Measurements from ENCODE around the gene ANKMY2.
A peak's percentile ranks its signal among the peaks of the same experiment; 100 is the strongest.

Gene ANKMY2

DNA sequence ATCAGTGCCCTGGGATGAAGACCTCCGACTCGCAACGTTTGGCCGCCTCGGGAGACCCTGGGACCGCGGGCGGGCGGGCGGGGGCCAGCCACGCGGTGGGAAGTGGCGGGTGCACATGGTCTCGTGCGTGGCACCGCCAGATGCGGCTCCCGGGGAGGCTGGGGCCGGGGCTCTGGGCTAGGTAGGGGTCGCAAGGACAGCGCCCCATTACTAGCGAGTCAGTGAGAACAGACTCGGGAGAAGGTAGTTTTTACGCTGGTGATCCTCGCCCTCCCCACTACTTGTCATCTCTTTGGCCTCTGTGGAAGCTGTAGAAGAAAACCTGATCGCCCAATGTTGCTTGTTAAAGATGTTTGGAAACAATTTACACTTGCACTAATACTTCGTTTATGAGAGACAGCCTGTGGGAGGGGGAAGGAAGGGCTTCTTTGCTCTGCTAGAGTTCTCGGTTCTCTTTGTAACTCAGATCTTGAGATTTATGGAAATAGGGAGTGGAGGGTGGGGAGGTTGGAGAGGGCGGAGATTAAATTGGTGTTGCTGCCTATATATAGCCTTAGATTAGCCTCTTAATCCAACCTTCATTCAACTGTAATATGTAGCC lies 1.0 kb upstream of the ANKMY2 start:
- Histone ChIP-seq H3K4me3 (replicated peaks; ENCODE audit: insufficient read depth, low read length) (peak overlapping the region; percentile 74), H3K27me3 (ENCODE audit: insufficient read depth, poor library complexity, severe bottlenecking) (no peaks in the 10 kb centered on the region), H3K27ac (replicated peaks) (peak overlapping the region; percentile 99)
- no peak for DNase-seq (ENCODE audit: low read depth in 1 of 2, low spot score in 1 of 2)
- TF ChIP-seq, protein P1, sequence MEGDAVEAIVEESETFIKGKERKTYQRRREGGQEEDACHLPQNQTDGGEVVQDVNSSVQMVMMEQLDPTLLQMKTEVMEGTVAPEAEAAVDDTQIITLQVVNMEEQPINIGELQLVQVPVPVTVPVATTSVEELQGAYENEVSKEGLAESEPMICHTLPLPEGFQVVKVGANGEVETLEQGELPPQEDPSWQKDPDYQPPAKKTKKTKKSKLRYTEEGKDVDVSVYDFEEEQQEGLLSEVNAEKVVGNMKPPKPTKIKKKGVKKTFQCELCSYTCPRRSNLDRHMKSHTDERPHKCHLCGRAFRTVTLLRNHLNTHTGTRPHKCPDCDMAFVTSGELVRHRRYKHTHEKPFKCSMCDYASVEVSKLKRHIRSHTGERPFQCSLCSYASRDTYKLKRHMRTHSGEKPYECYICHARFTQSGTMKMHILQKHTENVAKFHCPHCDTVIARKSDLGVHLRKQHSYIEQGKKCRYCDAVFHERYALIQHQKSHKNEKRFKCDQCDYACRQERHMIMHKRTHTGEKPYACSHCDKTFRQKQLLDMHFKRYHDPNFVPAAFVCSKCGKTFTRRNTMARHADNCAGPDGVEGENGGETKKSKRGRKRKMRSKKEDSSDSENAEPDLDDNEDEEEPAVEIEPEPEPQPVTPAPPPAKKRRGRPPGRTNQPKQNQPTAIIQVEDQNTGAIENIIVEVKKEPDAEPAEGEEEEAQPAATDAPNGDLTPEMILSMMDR (IDR thresholded peaks at IDR 0.05; ENCODE audit: insufficient read depth, low read length): no peak
- TF ChIP-seq SPI1 (IDR thresholded peaks at IDR 0.05; ENCODE audit: borderline replicate concordance, low read depth) (no peak), GABPA (IDR thresholded peaks at IDR 0.05; ENCODE audit: low read depth) (no peak), POLR2AphosphoS5 (IDR thresholded peaks at IDR 0.05; ENCODE audit: low read depth) (no peak)
- TF ChIP-seq, protein P2, sequence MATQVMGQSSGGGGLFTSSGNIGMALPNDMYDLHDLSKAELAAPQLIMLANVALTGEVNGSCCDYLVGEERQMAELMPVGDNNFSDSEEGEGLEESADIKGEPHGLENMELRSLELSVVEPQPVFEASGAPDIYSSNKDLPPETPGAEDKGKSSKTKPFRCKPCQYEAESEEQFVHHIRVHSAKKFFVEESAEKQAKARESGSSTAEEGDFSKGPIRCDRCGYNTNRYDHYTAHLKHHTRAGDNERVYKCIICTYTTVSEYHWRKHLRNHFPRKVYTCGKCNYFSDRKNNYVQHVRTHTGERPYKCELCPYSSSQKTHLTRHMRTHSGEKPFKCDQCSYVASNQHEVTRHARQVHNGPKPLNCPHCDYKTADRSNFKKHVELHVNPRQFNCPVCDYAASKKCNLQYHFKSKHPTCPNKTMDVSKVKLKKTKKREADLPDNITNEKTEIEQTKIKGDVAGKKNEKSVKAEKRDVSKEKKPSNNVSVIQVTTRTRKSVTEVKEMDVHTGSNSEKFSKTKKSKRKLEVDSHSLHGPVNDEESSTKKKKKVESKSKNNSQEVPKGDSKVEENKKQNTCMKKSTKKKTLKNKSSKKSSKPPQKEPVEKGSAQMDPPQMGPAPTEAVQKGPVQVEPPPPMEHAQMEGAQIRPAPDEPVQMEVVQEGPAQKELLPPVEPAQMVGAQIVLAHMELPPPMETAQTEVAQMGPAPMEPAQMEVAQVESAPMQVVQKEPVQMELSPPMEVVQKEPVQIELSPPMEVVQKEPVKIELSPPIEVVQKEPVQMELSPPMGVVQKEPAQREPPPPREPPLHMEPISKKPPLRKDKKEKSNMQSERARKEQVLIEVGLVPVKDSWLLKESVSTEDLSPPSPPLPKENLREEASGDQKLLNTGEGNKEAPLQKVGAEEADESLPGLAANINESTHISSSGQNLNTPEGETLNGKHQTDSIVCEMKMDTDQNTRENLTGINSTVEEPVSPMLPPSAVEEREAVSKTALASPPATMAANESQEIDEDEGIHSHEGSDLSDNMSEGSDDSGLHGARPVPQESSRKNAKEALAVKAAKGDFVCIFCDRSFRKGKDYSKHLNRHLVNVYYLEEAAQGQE (IDR thresholded peaks at IDR 0.05; ENCODE audit: insufficient replicate concordance, low read depth): no peak

DNA sequence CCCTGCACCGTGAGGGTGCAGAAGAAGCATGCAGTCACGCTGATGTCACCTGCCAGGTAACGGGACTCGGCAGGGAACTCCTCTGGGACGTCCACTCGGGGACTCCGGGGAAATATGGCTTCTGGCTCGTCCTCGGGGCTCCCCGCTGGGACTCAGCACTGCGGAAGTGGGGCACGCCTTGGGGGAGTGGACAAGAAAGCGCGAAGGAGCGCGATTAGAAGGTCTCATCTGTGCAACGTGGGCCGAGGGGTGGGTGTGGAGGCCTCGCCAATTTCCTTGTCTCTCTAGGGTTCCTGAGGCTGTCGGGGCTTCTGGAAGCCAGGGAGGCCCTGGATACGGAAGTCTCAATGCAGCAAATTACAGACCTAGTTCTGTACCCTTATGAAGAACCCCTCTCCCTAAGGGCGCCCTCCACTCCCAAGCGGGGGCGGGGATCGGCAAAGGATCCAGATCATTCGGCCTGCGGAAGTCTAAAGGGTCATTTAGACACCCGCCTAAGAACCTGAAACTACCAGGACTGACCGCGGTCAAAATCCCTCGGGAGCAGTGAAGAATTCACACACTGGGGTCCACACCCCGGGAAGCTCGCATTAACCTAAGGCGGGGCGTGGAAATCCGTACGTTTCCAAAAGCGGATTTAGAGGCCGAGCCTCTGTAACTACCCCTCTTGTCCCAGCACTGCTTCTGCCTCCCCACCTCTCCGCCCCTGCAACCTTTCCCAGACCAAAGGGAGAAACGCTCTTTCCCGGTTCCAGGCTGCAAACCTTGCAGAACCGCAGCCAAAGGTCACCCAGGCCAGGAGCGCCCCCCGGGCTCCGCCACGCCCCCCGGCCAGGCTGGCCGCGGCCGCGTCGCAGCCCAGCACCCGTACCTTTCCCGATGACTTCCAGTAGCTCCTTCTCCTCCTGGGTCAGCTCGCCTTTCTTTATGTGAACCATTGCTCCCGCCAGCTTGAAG lies 640 bp downstream of the ANKMY2 start:
- peak overlapping the region; percentile 75 for H3K4me3 ChIP-seq (replicated peaks; ENCODE audit: insufficient read depth, low read length)

DNA sequence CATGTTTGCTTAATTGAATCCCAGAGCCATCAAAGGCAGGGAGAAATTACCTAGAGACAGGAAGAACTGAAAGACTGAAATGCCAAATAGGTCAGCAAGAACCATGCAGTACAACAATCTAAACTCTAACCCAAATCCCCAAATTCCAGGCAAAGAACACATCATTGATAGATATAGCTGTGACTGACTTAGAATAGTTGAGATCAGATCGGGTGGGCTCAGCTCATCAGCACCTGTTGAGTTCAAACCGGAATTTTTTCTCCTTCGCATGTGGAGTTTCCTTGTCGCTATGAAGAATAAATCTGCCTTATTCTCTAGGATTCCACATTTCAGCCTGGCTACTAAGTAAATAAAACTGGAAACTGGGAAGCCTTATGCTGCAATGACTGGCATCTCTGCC lies 1.4 kb downstream of the ANKMY2 start:
- H3K27ac ChIP-seq (replicated peaks): no peak overlapping the region

More for the DNA sequence above, 640 bp downstream of the ANKMY2 start:
- peak in 1 of 2 experiments; percentile 61 for DNase-seq (ENCODE audit: low read depth in 1 of 2, low spot score in 1 of 2)
- peak; percentile 35; the same call in 1 of the 2 replicates for TF ChIP-seq SPI1 (IDR thresholded peaks at IDR 0.05; ENCODE audit: borderline replicate concordance, low read depth)
- TF ChIP-seq, protein P1 (IDR thresholded peaks at IDR 0.05; ENCODE audit: insufficient read depth, low read length): no peak
- no peak for TF ChIP-seq GABPA (IDR thresholded peaks at IDR 0.05; ENCODE audit: low read depth)
- TF ChIP-seq, protein P2 (IDR thresholded peaks at IDR 0.05; ENCODE audit: insufficient replicate concordance, low read depth): no peak
- peak; percentile 53 for TF ChIP-seq POLR2AphosphoS5 (IDR thresholded peaks at IDR 0.05; ENCODE audit: low read depth)
- Histone ChIP-seq H3K27ac (replicated peaks) (peak overlapping the region; percentile 99), H3K27me3 (ENCODE audit: insufficient read depth, poor library complexity, severe bottlenecking) (no peaks in the 10 kb centered on the region)

More for the DNA sequence above, 1.4 kb downstream of the ANKMY2 start:
- no peaks in the 10 kb centered on the region for H3K27me3 ChIP-seq (ENCODE audit: insufficient read depth, poor library complexity, severe bottlenecking)
- H3K4me3 ChIP-seq (replicated peaks; ENCODE audit: insufficient read depth, low read length): peak overlapping the region; percentile 75
- no peak for DNase-seq (ENCODE audit: low read depth in 1 of 2, low spot score in 1 of 2)
- TF ChIP-seq, protein P1 (IDR thresholded peaks at IDR 0.05; ENCODE audit: insufficient read depth, low read length): no peak
- no peak for TF ChIP-seq GABPA (IDR thresholded peaks at IDR 0.05; ENCODE audit: low read depth)
- no peak for TF ChIP-seq SPI1 (IDR thresholded peaks at IDR 0.05; ENCODE audit: borderline replicate concordance, low read depth)
- no peak for TF ChIP-seq POLR2AphosphoS5 (IDR thresholded peaks at IDR 0.05; ENCODE audit: low read depth)
- TF ChIP-seq, protein P2 (IDR thresholded peaks at IDR 0.05; ENCODE audit: insufficient replicate concordance, low read depth): no peak

Data from HL-60 (cell line).